HL-60 (cell line): ENCODE measurements around the gene G6PC2.

Experiments
- CTCF ChIP-seq: IDR thresholded peaks from one replicate; pipeline ENCODE4 v1.5.1; 2011; ENCODE audit warnings: low read length, control low read depth, inconsistent platforms; ENCODE audit not compliant: insufficient read depth
- GABPA ChIP-seq: IDR thresholded peaks from 2 replicates; pipeline ENCODE4 v1.6.1; 2012; ENCODE audit warnings: low read depth

GRCh38 chr2:168955321-168955720 is 54.2 kb downstream of the G6PC2 start:
- TF ChIP-seq CTCF, result no peak
- no peak for TF ChIP-seq GABPA
